Neutrophil (primary cell): ENCODE measurements around the gene PDE8A.

Experiments
- H3K27ac ChIP-seq: fragments of 200-600 bp; sonication (generic); 2 replicates; pipeline ENCODE4 v1.5.1; 2016; ENCODE audit warnings: mild to moderate bottlenecking, moderate library complexity
- H3K27me3 ChIP-seq: fragments of 200-600 bp; sonication (generic); 2 replicates; pipeline ENCODE4 v1.6.0; 2016; ENCODE audit warnings: mild to moderate bottlenecking
- H3K36me3 ChIP-seq: fragments of 200-600 bp; sonication (generic); 2 replicates; pipeline ENCODE4 v1.5.1; 2017
- H3K4me1 ChIP-seq, 2 experiments: fragments of 200-600 bp in 1 of 2; sonication (generic) in 1 of 2; 1 replicate in 1 of 2; 2 replicates in 1 of 2; pipeline versions ENCODE4 v1.5.1 to v1.6.1; 2013 to 2016; ENCODE audit warnings: low read depth in 1 of 2, low read length in 1 of 2, mild to moderate bottlenecking in 1 of 2, moderate library complexity in 1 of 2; ENCODE audit not compliant: control insufficient read depth in 1 of 2, insufficient read depth in 1 of 2
- H3K4me3 ChIP-seq, 2 experiments: fragments of 200-600 bp in 1 of 2; sonication (generic) in 1 of 2; 1 replicate in 1 of 2; 2 replicates in 1 of 2; pipeline ENCODE4 v1.5.1; 2013 to 2016; ENCODE audit warnings: low read depth in 1 of 2, low read length in 1 of 2, mild to moderate bottlenecking in 1 of 2, moderate library complexity in 1 of 2
- H3K9me3 ChIP-seq: fragments of 200-600 bp; sonication (generic); 2 replicates; pipeline ENCODE4 v1.5.1; 2016
- CTCF ChIP-seq: fragments of 200-600 bp; sonication (generic); IDR thresholded peaks from 2 replicates; pipeline ENCODE4 v1.5.1; 2016; ENCODE audit warnings: antibody characterized with exemption

Gene PDE8A

GRCh38 chr15:85014932-85015331, 33.3 kb downstream of the PDE8A start:
- no peaks in the 10 kb centered on the region for H3K36me3 ChIP-seq
- no peaks in the 10 kb centered on the region for H3K27me3 ChIP-seq
- H3K9me3 ChIP-seq, result no peaks in the 10 kb centered on the region
- no peak for TF ChIP-seq CTCF
- H3K4me1 ChIP-seq, result peaks cover 1 to 8% of the 10 kb centered on the region in 2 experiments
- no peak overlapping the region for H3K4me3 ChIP-seq
- H3K27ac ChIP-seq, result no peak overlapping the region

DNA sequence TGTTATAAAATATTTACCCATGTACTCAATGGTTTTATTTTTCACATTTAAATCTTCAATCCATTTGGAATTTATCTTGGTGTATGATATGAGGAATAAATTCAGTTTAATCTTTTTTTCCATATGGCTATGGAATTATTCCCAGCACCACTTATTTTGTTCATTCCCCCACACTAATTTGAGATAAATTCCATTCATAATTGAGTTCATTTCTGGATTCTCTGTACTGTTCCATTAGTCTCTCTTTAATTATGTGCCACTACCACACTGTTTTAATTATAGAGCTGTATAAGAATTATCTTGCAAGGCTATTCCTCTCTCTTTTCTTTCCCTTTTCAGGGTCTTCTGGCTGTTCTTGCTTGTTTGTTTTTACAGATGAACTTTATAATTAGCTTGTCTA, 34.6 kb downstream of the PDE8A start:
- Histone ChIP-seq H3K9me3 (no peaks in the 10 kb centered on the region), H3K4me1 (no peaks in the 10 kb centered on the region), H3K27me3 (no peaks in the 10 kb centered on the region), H3K4me3 (no peak overlapping the region), H3K27ac (no peak overlapping the region), H3K36me3 (no peaks in the 10 kb centered on the region)
- TF ChIP-seq CTCF, result no peak

- no peak overlapping the region for H3K27ac ChIP-seq
These were observed 38.3 kb downstream of the PDE8A start for GRCh38 chr15:85019815-85020590.

GRCh38 chr15:85021409-85021808, 39.8 kb downstream of the PDE8A start:
- no peak overlapping the region for H3K4me3 ChIP-seq
- H3K36me3 ChIP-seq, result no peaks in the 10 kb centered on the region
- H3K4me1 ChIP-seq, result peaks cover 4 to 7% of the 10 kb centered on the region in 2 experiments
- no peaks in the 10 kb centered on the region for H3K9me3 ChIP-seq
- TF ChIP-seq CTCF, result no peak
- no peak overlapping the region for H3K27ac ChIP-seq
- no peaks in the 10 kb centered on the region for H3K27me3 ChIP-seq

More at GRCh38 chr15:85019815-85020590, 38.3 kb downstream of the PDE8A start:
- no peak for TF ChIP-seq CTCF
- H3K4me3 ChIP-seq, result no peak overlapping the region
- H3K27me3 ChIP-seq, result no peaks in the 10 kb centered on the region
- H3K9me3 ChIP-seq, result no peaks in the 10 kb centered on the region
- peaks cover 4 to 7% of the 10 kb centered on the region in 2 experiments for H3K4me1 ChIP-seq
- no peaks in the 10 kb centered on the region for H3K36me3 ChIP-seq

DNA sequence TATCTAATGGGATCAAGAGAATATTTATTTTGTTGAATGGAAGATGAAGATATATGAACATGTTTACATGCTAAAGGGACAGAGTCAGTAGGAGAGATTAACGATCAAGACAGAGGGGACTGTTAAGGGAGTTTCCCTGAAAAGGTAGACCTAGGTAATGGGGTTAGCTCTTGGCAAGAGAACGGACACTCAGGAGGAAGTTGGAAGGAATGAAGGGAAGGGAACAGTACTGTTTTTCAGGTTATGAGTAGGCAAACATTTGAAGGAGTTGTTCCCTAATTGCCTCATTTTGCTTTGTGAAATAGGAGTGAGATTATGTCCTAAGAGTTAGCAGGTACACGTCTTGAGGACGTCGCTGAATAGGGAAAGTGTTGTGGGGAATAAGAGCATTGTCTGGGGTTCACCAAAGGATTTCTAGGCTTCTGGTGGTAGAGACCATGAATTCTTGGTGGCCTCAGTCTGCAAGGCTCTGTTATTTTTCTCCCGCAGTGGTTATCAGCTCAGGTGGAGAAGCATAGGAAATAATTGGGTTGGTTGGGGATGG, 41.3 kb downstream of the PDE8A start:
- peaks cover 10 to 15% of the 10 kb centered on the region in 2 experiments for H3K4me1 ChIP-seq
- H3K4me3 ChIP-seq, result no peak overlapping the region
- no peaks in the 10 kb centered on the region for H3K36me3 ChIP-seq
- no peaks in the 10 kb centered on the region for H3K9me3 ChIP-seq
- no peak for TF ChIP-seq CTCF
- no peaks in the 10 kb centered on the region for H3K27me3 ChIP-seq
- no peak overlapping the region for H3K27ac ChIP-seq
